ENCODE results near the gene TM4SF4. TPM values are rescaled to one million over a fixed set of nuclear protein-coding genes. Genes with fewer than 3 reads are reported as not detected.

TM4SF4 gene
- polyA plus RNA-seq, 5 donors, result 0.08 to 0.98 (median 0.13) TPM; not detected in 2

DNA sequence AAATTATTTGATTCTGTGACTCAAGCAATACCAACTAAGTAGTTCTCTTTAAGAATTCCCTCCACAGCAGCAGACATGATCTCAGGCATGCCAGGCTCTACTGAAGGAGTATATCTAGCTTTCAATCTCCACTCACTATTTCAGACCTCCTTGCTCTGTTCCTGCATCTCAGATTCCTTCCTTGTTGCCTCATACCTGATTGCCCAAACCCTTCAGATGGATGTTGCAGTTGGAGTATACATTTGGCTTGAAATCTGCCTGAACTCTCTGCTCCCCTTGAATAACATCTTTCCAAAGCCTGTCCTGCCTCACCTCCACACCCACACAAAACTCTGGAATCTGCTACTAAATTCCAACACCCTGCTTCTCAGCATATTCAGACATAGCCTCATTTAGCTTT, 19.8 kb upstream of the TM4SF4 start:
- DNase-seq, result no peak

DNA sequence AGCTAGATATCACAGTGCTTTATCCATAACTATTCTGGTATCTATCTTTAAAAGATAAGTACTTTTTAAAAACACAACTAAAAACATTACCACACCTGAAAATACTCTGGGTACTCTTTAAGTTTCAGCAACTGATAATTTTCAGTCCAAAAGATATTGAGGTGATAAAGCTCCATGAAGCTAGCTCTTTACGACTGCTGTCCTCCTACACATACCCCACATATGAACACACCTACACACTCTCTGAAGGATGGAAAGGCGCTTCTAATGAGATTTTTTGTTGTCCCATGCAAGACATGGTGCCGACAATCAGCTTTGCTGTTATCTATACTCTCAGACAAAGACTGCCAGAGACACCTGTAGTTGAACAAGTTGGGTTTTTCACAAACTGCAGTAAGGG, 19.1 kb upstream of the TM4SF4 start:
- no peak for DNase-seq

DNA sequence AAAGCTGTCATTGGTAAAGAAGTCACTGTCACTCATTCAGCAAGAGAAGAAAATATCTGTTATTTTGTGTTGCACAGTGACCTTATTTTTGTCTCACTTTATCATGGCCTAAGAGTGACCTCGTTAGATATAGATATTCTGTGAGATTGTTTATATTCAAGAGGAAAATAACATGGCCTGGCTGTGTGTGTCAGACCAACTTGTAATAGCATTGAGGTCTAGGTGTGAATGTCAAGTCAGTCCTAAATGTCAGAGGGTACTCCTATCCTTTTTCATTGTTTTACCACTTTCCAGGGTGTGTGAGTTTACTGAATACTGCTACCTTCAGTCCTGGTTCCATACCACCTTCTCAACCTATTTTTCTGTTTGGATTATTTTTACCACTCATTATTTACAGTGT, 18.5 kb upstream of the TM4SF4 start:
- DNase-seq, result no peak

DNA sequence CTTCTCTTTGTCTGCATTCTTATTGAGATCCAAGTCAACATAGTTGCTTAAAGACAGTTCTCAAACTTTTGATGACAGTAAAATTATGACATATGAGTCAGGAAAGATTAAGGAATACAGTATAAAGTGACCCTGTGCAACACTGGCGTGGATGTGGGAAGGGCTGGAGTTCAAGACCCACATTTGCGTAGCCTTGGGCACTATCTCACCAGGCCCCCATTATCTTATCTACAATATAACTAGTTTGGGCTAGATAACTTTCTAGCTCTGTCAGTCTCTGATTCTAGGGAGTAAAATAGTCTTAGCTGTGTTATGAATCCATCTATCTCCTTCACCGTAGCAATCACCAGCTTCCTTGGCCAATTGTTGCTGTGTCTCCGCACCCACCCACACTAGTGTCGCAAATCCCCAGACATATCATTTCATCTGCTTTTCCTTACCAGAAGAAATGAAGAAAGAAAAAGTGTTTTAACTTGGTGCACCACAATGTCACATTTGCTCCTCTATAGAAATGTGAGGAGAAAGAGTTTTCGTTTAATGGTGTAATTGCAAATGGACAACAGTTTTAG, 14.9 kb upstream of the TM4SF4 start:
- DNase-seq, result no peak

DNA sequence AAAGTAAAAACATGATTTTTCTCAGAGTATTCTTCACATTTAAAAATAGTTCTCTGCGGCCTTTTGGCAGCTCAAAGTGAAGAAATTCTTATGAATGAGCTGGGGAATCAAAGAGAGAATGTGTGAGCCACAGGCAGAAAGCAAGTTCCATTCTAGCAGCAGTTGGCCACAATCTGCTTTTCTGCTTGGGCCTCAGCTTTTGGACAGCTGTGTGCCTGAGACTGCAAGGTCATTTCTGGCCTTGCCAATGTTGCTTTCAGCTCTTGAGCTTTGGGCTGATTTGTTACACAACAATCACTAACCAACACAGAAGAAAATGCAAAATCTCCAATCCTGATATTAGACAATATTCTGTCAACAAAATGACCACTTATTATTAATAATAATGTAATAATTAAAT, 14.4 kb upstream of the TM4SF4 start:
- DNase-seq, result no peak

DNA sequence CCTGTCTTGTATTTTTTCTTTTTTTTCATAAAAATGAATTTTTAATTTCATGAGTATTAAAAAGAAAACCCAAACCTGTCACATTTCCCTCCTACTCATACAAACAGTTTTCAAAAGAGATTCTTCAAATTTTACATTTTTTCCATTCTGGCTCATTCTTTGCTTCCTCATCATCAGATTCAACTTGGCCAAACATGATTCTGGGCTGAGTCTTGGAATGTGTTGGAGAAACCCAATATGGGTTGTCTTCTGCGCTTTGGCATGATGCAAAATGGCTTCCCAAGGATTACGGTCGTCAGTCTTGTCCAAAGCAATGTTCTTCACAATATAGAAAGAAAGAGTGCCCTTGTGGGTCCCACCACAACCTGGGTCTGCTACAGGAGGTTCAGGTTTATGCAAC, 12.4 kb upstream of the TM4SF4 start:
- no peak for DNase-seq

DNA sequence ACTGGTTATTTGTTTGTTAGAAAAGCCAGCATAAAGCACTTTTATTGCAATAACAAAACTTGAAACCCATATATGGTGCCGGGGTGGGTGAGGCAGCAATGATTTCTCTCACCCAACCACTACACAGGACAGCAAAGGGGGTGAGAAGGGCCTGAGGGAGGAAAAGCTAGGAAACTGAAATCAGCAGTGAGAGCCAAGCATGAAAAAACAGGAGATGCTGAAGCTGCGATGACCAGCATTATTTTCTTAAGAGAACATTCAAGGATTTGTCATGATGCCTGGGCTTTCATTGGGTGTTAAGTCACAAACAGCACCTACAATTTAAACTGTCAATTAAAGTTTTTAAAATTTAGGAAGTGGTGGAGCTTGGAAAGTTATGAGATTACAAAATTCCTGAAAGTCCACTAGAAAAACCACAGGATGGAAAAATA, 11.9 kb upstream of the TM4SF4 start:
- no peak for DNase-seq

DNA sequence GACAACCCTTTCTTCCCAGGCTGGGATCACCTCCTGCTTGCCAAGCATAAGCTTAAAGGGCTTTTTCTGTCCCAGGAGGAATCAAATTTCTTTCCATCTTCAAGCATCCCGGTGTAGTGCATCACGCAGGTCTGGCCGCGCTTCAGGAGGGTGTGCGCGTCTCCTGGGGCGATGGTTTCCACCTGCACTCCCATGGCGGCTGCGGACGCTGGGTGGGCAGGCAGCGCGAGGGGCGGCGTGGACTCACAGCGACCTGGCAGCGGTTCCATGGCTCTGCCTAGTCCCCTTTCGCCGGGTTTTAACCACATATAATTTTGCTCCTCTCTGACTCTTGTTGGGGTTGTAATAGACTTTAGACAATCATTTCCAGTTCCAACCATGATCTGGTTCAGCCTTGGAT, 10.6 kb upstream of the TM4SF4 start:
- no peak for DNase-seq

DNA sequence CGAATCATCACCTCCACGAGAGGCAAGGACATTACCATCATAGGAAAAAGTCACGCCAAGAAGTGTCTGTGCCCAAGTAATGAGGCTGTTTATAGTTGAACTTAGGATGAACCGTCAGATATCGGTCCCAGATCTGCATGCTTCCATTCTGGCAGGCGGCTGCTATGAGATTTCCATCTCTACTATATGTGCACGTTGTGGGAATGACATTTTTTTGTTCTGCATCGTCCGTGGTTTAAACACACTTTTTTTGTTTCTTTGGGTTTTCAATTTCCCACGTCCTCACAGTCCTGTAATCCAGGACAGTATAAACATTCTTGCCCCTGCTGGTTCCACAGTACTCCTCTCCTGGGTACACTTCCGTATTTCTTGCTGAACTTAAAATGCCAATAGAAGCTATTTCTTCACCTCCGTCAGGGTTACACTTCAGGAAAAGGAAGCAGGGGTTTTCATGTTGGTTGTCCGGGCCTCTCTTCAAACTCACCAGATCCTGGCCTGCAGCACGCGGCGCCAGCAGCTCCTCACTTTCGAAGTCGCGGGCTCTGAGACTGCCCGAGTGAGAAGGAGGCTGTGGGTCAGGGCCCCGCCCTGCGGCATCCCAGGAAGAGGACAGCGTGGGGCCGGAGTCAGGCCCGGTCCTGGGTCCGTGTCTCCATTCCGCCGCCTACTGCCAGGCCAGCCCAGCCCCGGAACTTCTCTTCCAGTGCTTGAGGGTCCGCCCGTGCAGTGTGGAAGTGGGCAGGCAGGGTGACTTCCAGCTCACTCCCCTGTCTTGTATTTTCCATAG, 9.8 kb upstream of the TM4SF4 start:
- no peak for DNase-seq

DNA sequence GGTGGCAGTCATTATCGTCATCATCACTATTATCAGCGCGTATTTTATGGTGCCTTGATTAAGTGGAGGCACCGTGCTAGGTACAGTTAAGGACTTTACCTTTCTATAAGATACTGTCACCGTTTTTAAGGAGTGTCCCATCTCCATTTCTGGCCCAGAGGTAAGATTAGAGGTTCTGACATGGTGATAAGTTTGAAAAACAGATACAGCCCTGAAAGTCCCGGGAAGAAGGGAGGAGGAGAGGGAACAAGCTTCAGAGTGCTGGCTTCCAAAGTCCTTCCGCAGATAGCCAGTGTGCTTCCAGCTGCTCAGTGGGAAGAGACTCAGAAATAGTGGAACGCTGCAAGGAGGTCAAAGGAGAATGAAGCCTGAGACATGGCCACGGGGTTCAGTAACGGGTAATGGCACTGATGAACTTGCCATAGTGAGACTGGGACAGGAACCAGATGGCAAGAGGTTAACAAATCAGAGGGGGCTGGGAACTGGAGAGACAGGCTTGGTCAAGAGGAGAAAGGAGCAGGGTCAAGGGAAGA, 9.1 kb upstream of the TM4SF4 start:
- no peak for DNase-seq

DNA sequence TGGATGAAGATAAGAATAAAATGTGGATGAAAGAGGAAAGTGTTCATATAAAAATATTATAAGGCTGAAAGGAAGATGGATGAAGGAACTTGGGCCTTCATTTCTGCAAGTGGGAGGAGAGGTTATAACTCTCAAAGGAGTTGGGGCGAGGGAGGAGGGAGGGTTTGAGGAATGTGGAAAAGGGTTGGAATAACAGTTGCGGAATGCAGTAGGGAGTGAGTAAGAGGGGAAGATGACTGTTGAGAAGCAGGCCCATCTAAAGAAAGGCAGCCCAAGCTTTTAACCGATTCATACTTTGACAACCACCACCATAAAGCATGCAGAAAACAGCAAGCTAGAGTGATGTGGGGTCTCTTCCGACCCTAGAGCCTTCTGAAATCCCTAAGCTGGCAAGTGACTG, 8.3 kb upstream of the TM4SF4 start:
- no peak for DNase-seq

DNA sequence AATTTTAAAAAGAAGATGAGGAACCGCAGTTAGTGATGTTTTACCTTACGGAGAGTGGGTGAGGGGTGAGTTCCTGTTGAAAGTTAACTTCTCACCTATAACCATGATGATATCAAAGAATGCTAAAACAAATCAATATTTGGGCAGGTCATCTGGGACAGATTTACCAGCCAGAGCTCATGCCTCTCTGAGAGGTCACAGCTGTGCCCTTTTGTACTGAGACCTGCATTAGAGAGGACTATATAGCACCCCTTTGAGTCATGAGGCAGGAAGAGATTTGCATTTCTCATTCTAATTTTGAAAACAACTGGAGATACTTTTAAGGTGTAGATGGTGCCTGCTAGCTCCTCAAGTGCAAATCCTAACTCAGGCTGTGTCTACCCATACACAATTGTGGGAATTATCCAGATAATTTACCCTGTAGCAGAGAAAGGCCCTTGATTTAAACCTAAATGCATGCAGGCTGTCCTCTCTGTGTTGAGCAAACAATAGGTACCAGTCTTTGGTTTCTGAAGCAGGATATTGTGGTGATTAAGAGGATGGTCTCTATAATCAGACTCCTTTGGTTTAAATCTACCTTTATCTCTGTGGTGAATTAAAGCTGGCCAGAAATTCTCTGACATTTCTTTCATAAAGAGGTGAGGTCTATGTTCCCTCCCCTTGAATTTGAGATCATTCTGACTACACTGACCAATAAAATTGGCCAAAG, 5.8 kb upstream of the TM4SF4 start:
- no peak for DNase-seq

DNA sequence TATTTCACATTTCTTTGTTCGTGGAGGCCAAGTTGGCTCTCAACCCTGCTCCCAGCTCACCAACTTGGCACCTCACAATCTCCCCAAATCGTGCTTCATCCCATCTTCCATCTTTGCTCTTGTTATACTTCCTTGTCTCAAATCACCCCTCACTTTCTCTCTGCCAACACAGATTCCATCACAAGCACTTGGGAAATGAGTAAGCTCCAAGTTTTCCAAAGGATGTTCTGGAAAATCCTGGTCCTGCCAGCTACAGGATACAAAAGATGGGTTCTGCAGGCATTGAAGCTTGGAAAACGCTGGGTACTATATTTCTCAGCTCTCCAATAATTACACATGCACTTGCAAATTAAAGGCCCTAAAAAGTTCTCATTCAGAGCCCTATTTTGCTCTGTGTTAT, 4.1 kb upstream of the TM4SF4 start:
- DNase-seq, result no peak

DNA sequence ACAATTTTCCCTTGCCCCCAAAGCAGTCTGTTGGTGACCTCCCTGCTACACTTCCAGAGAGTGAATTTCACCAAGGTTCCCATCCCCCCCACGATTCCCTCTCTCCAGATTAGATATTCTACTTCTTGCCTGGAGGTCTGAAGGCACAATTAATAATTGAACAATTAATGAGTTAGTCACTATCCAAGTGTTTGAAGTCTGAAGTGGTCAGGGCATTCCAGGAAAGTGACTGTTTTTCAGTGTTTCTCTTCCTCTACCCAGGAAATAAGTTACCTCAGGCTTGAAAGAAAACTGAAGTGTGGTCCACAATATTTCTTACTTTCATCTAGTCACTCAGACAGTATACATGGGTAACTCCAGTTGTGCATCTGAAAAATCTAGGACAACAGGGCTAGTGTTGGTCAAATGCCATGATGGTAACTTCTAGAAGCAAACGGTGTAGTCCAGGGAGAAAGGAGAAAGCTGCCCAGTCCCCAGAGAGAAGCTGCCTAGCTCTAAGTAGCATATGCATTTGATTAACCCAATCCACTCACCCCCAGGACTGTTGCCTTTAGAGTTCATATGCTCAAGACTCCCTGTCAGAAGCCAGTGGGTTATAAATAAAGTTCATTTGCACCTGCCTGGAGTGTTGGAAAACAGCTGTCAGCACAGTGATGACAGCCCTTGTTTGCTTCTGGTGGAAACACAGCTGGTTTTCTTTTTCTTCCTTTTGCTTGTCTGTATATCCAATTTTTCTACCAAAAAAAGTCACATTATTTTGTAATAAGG, 2.3 kb upstream of the TM4SF4 start:
- no peak for DNase-seq

DNA sequence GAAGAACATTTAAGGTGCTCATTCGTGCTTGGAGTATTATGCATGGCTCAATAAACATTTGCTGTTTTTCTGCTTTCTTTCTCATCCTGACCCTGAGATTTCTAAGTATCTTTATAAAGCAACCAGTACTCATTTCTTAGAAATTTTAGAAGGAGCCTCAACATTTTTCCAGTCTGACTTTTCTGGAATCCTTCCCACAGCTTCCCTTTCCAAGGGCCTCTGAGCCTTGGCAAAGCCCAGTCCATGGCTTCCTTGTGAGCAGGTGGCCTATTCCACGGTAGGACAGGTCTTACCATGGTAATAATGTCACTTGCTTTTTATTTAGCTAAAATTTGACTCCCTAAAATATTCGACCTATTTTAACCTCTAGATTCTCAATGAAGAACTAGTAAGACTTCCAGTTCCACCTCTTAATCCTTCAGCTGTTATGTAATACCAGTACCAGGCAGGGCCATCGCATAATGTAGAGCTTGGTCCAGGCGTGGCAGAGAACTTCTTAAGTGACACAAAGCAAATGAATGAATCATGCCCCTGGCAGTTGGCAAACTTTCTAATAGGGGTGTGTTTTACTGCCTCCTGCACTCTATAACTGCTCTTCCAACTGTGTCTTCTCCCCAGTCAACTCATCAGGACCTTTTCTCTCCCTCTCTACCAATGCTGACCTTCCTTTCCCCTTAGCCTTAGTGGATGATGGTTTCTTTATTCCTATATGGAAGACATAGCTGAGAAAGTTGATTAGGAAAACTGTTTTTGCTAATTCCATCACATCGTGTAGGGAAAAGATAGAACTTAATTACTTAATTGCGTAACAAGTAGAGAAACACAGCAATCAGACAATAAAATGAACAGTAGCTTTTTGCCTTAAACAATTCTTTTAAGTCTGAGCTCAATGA, 894 bp upstream of the TM4SF4 start:
- peak; percentile 20 to 24 for DNase-seq

DNA sequence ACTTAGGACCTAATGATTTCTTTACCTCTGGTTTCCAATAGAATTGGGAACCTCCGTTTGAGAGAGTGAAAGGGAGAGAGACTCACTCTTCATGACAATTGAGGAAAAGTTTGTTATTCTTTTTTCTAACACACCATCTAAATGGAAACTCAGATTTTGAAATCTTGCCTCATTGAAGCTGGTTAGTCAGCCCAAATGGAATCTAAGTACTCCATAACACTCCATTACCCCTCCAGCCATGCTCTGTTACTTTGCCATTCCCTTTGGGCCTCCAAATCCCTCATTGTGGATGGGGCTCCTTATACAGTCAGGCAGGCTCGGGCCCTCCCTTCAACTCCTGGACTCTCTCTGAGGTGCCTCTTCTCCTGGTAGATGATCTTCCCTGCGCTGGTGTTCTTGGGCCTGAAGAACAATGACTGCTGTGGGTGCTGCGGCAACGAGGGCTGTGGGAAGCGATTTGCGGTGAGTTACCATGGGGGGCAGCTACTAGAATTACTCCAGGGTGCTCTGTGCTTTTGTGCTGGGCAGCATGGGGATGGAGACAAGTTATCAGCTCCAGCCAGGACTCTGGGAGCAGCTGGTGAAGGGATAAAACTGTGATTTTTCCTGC, 1.1 kb downstream of the TM4SF4 start:
- no peak for DNase-seq

DNA sequence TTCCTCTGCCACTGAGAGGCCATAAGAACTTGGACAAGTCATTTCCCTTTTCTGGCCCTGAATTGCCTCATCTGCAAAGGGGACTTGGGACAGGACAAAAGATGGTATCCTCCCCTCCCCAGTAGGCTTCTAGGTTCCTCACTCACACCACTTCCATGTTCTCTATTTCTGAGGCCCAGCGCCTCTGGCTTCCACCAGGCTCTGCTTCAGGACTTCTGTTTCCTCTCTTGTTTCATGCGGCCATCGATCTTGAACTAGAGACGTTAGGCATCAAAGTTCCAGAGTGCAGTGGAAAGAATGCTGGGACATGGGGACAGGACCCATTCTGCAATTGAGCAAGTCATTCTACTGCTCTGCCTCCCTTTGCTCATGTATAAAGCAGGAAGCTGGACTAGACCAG, 1.7 kb downstream of the TM4SF4 start:
- no peak for DNase-seq

DNA sequence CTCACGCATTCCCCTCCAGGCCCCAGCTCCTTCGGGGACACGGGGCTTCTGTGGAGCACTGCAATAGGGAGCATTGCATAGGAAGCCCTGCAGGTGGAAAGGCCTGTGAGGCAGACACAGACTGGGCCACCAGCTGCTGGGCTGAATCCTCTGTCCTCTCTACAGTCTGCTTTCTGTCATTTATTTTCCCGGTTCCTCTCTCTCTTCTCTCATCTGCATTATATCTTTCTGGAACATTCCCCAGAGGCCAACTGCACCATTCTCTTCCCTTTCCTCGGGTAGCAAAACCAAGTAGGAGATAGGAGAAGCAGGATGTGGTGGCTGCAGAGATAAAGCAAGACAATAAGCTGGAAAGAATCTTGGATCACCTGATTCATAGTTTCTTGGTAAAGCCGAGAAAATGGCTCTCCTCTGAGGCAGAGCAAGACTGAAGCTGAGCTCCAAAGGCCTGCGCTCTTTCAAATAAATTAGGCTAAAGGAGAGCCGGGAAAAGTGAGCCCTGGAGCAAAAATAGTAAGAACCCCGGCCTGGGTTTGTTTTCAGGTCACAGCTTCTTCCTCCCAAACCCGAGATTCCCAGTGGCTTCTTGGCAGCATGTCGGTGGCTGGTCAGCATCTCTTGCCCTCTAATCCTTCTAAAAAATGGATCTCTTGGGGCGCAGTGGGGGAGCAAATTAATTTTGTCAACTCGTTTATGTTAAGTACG, 5.3 kb downstream of the TM4SF4 start:
- no peak for DNase-seq

DNA sequence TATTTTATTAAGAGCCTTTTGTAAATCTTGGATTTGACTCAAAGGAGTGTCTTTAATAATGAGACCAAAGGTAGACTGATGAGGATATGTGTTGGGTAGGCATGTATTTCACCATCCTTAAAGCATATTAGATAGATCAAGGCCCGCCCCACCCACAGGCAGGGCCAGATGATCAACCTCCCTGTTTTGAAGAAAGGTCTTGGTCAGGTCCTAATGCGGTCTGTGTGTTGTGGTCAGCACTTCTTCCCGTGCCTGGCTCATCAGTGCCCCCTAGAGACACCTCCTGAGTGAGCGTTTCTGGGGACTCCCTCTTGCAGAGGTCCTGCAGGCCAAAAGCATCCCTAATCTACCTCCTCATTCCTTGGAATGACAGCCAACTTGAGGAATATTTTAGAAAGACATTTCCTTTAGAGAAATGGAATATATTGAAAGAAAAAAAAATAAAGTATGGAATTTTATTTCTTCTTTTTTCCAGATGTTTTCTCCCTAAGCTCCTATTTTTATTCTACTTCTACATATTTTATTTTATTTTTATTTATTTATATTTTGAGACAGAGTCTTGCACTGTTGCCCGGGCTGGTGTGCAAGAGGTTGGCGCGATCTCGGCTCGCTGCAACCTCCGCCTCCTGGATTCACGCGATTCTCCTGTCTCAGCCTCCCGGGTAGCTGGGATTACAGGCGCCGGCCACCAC, 6.0 kb downstream of the TM4SF4 start:
- peak; percentile 47 to 53 for DNase-seq
